IMR-90 (cell line): ENCODE results near the gene ARSB. TPM values are rescaled to one million over a fixed set of nuclear protein-coding genes. Genes with fewer than 3 reads are reported as not detected.

Source experiments
- ATAC-seq: fragments of 200-7000 bp; cut with Tn5 transposase; 2 replicates; pipeline ENCODE4 v1.9.1; 2020; ENCODE audit warnings: low read depth, mild to moderate bottlenecking, moderate library complexity
- BruUV-seq: library from RNA; stranded (reverse); fragments of 400-500 nt; replicated peaks from 2 replicates; lab custom pipeline; 2021; lab: Mats Ljungman, UMichigan
- CTCF ChIA-PET: fragments of 300-600 bp; formaldehyde crosslinking; extraction: SDS; loops from one replicate; lab custom pipeline; 2021; ENCODE audit warnings: antibody characterized with exemption; lab: Yijun Ruan, JAX
- POLR2A ChIA-PET: fragments of 300-600 bp; sonication (Branson Sonifier 250); formaldehyde crosslinking; loops from one replicate; lab custom pipeline; 2022; ENCODE audit warnings: antibody characterized with exemption; ENCODE audit not compliant: unreplicated experiment; lab: Charles Lee
- DNase-seq: peaks from one replicate; pipeline ENCODE4 v3.0.0; 2013
- H2AFZ ChIP-seq: replicated peaks from 2 replicates; pipeline ENCODE3; 2013; ENCODE audit warnings: low read length, mild to moderate bottlenecking; ENCODE audit not compliant: poor library complexity
- H2AK5ac ChIP-seq: 2 replicates; pipeline ENCODE4 v1.6.1; 2013; ENCODE audit warnings: low read depth, low read length, inconsistent platforms
- H2AK9ac ChIP-seq: replicated peaks from 2 replicates; pipeline ENCODE3; 2013; ENCODE audit warnings: mild to moderate bottlenecking, low read depth, low read length, moderate library complexity; ENCODE audit not compliant: poor library complexity
- H2BK120ac ChIP-seq: 2 replicates; pipeline ENCODE4 v1.6.1; 2013; ENCODE audit warnings: low read depth, low read length, inconsistent platforms
- H2BK15ac ChIP-seq: 3 replicates; pipeline ENCODE4 v1.6.1; 2013; ENCODE audit warnings: low read depth, low read length, inconsistent platforms
- H2BK20ac ChIP-seq: 2 replicates; pipeline ENCODE4 v1.6.1; 2013; ENCODE audit warnings: low read depth, mild to moderate bottlenecking, inconsistent platforms, low read length, moderate library complexity
- H2BK5ac ChIP-seq: 2 replicates; pipeline ENCODE4 v1.6.1; 2013; ENCODE audit warnings: mild to moderate bottlenecking, low read depth, low read length, inconsistent platforms; ENCODE audit not compliant: poor library complexity, severe bottlenecking
- H3K14ac ChIP-seq: replicated peaks from 2 replicates; pipeline ENCODE4 v1.6.1; 2013; ENCODE audit warnings: low read depth, low read length, inconsistent platforms
- H3K18ac ChIP-seq: 2 replicates; pipeline ENCODE4 v1.6.1; 2013; ENCODE audit warnings: low read depth, low read length, control low read depth
- H3K23ac ChIP-seq: 2 replicates; pipeline ENCODE4 v1.6.1; 2013; ENCODE audit warnings: low read depth, low read length, inconsistent platforms
- H3K27ac ChIP-seq: 2 replicates; pipeline ENCODE4 v1.5.1; 2013; ENCODE audit warnings: mild to moderate bottlenecking, control low read depth, low read length; ENCODE audit not compliant: insufficient read depth
- H3K27me3 ChIP-seq: 2 replicates; pipeline ENCODE4 v1.6.1; 2013; ENCODE audit warnings: low read length; ENCODE audit not compliant: control insufficient read depth, insufficient read depth
- H3K36me3 ChIP-seq: 2 replicates; pipeline ENCODE4 v1.6.1; 2013; ENCODE audit warnings: low read length, mixed read lengths; ENCODE audit not compliant: control insufficient read depth, insufficient read depth
- H3K4ac ChIP-seq: 2 replicates; pipeline ENCODE4 v1.6.1; 2013; ENCODE audit warnings: low read depth, low read length, inconsistent platforms
- H3K4me1 ChIP-seq: 2 replicates; pipeline ENCODE4 v1.6.1; 2013; ENCODE audit warnings: low read length, mixed read lengths; ENCODE audit not compliant: control insufficient read depth, insufficient read depth
- H3K4me2 ChIP-seq: 2 replicates; pipeline ENCODE4 v1.6.1; 2013; ENCODE audit warnings: low read depth, mild to moderate bottlenecking, control low read depth, low read length, moderate library complexity
- H3K4me3 ChIP-seq: 2 replicates; pipeline ENCODE4 v1.5.1; 2013; ENCODE audit warnings: low read depth, mild to moderate bottlenecking, control low read depth, low read length, moderate library complexity; ENCODE audit not compliant: insufficient read depth
- H3K56ac ChIP-seq: 2 replicates; pipeline ENCODE4 v1.6.1; 2013; ENCODE audit warnings: low read length, inconsistent platforms; ENCODE audit not compliant: insufficient read depth; ENCODE audit errors: extremely low read depth
- H3K79me1 ChIP-seq, 2 experiments: 2 replicates each; pipeline ENCODE4 v1.6.1; 2013; ENCODE audit warnings: low read length in 2 of 2, inconsistent platforms in 1 of 2, low read depth in 1 of 2
- H3K9ac ChIP-seq: 2 replicates; pipeline ENCODE4 v1.6.1; 2013; ENCODE audit warnings: low read depth, low read length, control low read depth
- H3K9me1 ChIP-seq: 2 replicates; pipeline ENCODE4 v1.6.1; 2013; ENCODE audit warnings: low read length, inconsistent platforms; ENCODE audit not compliant: insufficient read depth
- H3K9me3 ChIP-seq: 2 replicates; pipeline ENCODE4 v1.6.1; 2013; ENCODE audit warnings: low read length; ENCODE audit not compliant: control insufficient read depth, insufficient read depth
- H4K20me1 ChIP-seq: 2 replicates; pipeline ENCODE4 v1.6.1; 2013; ENCODE audit warnings: low read length, inconsistent platforms; ENCODE audit not compliant: insufficient read depth
- H4K5ac ChIP-seq: 2 replicates; pipeline ENCODE4 v1.6.1; 2013; ENCODE audit warnings: mild to moderate bottlenecking, low read depth, low read length, control low read depth
- H4K8ac ChIP-seq, 2 experiments: 2 replicates each; pipeline ENCODE4 v1.6.1; 2013; ENCODE audit warnings: low read depth in 2 of 2, low read length in 2 of 2, control low read depth in 1 of 2, inconsistent platforms in 1 of 2
- H4K91ac ChIP-seq: 2 replicates; pipeline ENCODE4 v1.6.1; 2013; ENCODE audit warnings: low read depth, low read length, inconsistent platforms; ENCODE audit not compliant: insufficient read depth
- BHLHE40 ChIP-seq: fragments of 150-350 bp; IDR thresholded peaks from 2 replicates; pipeline ENCODE4 v1.6.1; 2016; ENCODE audit warnings: mild to moderate bottlenecking, low read depth, low read length
- CEBPB ChIP-seq: IDR thresholded peaks from 2 replicates; pipeline ENCODE4 v1.6.1; 2012; ENCODE audit warnings: low read depth, low read length, improper control_type of control experiment
- CHD1 ChIP-seq: IDR thresholded peaks from 2 replicates; pipeline ENCODE4 v1.6.1; 2012; ENCODE audit warnings: low read depth, low read length, improper control_type of control experiment
- FOS ChIP-seq: fragments of 150-350 bp; IDR thresholded peaks from 2 replicates; pipeline ENCODE4 v1.6.1; 2016; ENCODE audit warnings: low read depth, low read length
- MAFK ChIP-seq: IDR thresholded peaks from 2 replicates; pipeline ENCODE4 v1.6.1; 2012; ENCODE audit warnings: low read depth, low read length, improper control_type of control experiment
- MAZ ChIP-seq: IDR thresholded peaks from 2 replicates; pipeline ENCODE4 v1.6.1; 2012; ENCODE audit warnings: low read depth, mild to moderate bottlenecking, low read length, improper control_type of control experiment, moderate library complexity, borderline replicate concordance
- MXI1 ChIP-seq: IDR thresholded peaks from 2 replicates; pipeline ENCODE4 v1.6.1; 2012; ENCODE audit warnings: low read depth, mild to moderate bottlenecking, low read length, moderate library complexity, borderline replicate concordance
- NFE2L2 ChIP-seq: fragments of 150-350 bp; IDR thresholded peaks from 2 replicates; pipeline ENCODE4 v1.6.1; 2016; ENCODE audit warnings: low read depth, mild to moderate bottlenecking, low read length
- POLR2A ChIP-seq: IDR thresholded peaks from 2 replicates; pipeline ENCODE4 v1.6.1; 2012; ENCODE audit warnings: mild to moderate bottlenecking, low read depth, low read length
- RAD21 ChIP-seq: IDR thresholded peaks from 2 replicates; pipeline ENCODE4 v1.6.1; 2012; ENCODE audit warnings: low read length, improper control_type of control experiment
- RCOR1 ChIP-seq: IDR thresholded peaks from 2 replicates; pipeline ENCODE4 v1.6.1; 2012; ENCODE audit warnings: mild to moderate bottlenecking, low read length, improper control_type of control experiment; ENCODE audit not compliant: insufficient replicate concordance
- RFX5 ChIP-seq: IDR thresholded peaks from 2 replicates; pipeline ENCODE4 v1.8.0; 2012; ENCODE audit warnings: low read depth, mild to moderate bottlenecking, low read length, moderate library complexity
- SMC3 ChIP-seq: fragments of 150-350 bp; IDR thresholded peaks from 2 replicates; pipeline ENCODE4 v1.6.1; 2016; ENCODE audit warnings: low read depth, mild to moderate bottlenecking, antibody characterized with exemption, low read length, moderate library complexity
- WGBS, 2 experiments: methylation state at CpG; one replicate each; pipeline versions ENCODE4 v1.1.5 to v1.1.7; 2013; ENCODE audit warnings: missing lambda C conversion rate in 2 of 2; ENCODE audit not compliant: insufficient read length in 1 of 2; ENCODE audit errors: extremely low coverage in 2 of 2; 5-methylcytosine and 5-hydroxymethylcytosine counted together
- dilution Hi-C: fragments of 300-500 bp; cut with HindIII; formaldehyde crosslinking; loops from one replicate; pipeline ENCODE4 v1.14.3; 2018; ENCODE audit warnings: low sequenced_read_pairs; ENCODE audit not compliant: unreplicated experiment
- in situ Hi-C: fragments of 300-500 bp; cut with MboI; formaldehyde crosslinking; loops from 3 replicates; pipeline ENCODE4 v1.14.3; 2019; ENCODE audit warnings: low sequenced_read_pairs, inconsistent platforms, mixed read lengths
- intact Hi-C: fragments of 100-400 bp; cut with micrococcal nuclease; formaldehyde crosslinking; loops from 2 replicates; pipeline ENCODE4 v1.10.0; 2022
- polyA plus RNA-seq, 3 experiments: library from polyadenylated mRNA; depleted of rRNA; stranded (reverse); fragments of >200 nt; gene quantifications; 2 replicates each; pipeline ENCODE4 v1.2.3, GENCODE V29; 2012; ENCODE audit warnings: low replicate concordance in 1 of 3
- total RNA-seq: library from RNA; depleted of rRNA; stranded (reverse); fragments of >200 nt; gene quantifications from 2 replicates; pipeline ENCODE4 v1.2.3, GENCODE V29; 2012
- TF ChIP-seq, protein P1 (sequence below): fragments of 150-350 bp; IDR thresholded peaks from 2 replicates; pipeline ENCODE4 v1.6.1; 2017; ENCODE audit warnings: mild to moderate bottlenecking, antibody characterized with exemption, low read length, low read depth
- TF ChIP-seq, protein P2 (sequence below): conservative IDR thresholded peaks from 2 replicates; pipeline ENCODE4 v1.5.1; 2012; ENCODE audit warnings: mild to moderate bottlenecking, low read depth, low read length, improper control_type of control experiment
- TF ChIP-seq, protein P3 (sequence below): fragments of 150-350 bp; IDR thresholded peaks from 2 replicates; pipeline ENCODE4 v1.6.1; 2016; ENCODE audit warnings: low read depth, mild to moderate bottlenecking, low read length, moderate library complexity, borderline replicate concordance

Gene ARSB
- total and polyA plus RNA-seq, 2 of the 4 experiments (the other 2 are of a cell fraction): 16.0 to 16.3 TPM

DNA sequence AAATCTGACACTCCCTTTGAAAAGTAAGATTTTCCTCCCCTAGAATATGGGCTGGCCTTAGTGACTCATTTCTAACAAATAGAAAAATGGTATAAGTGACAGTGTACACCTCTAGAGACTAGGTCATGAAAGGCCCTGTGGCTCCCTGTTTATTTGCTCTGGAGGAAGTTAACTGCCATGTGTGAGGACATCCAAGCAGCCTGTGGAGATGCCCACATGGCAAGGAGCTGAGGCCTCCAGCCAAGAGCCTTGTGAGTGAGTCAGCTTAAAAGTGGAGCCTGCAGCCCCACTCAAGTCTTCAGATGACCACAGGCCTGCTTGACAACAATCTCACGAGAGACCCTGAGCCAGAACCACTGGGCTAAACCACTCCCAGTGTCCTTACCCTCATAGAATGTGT is 208.5 kb downstream of the ARSB start:
- no peaks in the 10 kb centered on the region for H3K27me3 ChIP-seq
- H3K23ac ChIP-seq: no peak overlapping the region
- H4K5ac ChIP-seq: no peak overlapping the region
- intact Hi-C loops (no loop called here), in situ Hi-C loops (no loop called here), dilution Hi-C loops (no loop called here)
- no peak overlapping the region for H2BK15ac ChIP-seq
- H2BK120ac ChIP-seq: no peak overlapping the region
- no peak overlapping the region for H3K27ac ChIP-seq
- ChIA-PET CTCF (interaction anchor here (0.6 to 1.5 kb wide), 2 partner anchors 128 to 189 kb away, joined by 3 read pairs; partner anchors contain the start of gene LHFPL2), POLR2A (no interaction called here)
- peaks cover 23% of the 10 kb centered on the region for H3K4me1 ChIP-seq
- H3K18ac ChIP-seq: no peak overlapping the region
- H3K14ac ChIP-seq: no peak overlapping the region
- no peak overlapping the region for H3K56ac ChIP-seq
- no peaks in the 10 kb centered on the region for H4K20me1 ChIP-seq
- H3K9me1 ChIP-seq: peaks cover 22% of the 10 kb centered on the region
- no peak overlapping the region for H2AK9ac ChIP-seq
- H2BK5ac ChIP-seq: no peak overlapping the region
- no peak overlapping the region for H3K4me3 ChIP-seq
- no peak for TF ChIP-seq NFE2L2
- no peak for TF ChIP-seq RAD21
- no peak for TF ChIP-seq RFX5
- no peak for TF ChIP-seq MAFK
- TF ChIP-seq, protein P1, sequence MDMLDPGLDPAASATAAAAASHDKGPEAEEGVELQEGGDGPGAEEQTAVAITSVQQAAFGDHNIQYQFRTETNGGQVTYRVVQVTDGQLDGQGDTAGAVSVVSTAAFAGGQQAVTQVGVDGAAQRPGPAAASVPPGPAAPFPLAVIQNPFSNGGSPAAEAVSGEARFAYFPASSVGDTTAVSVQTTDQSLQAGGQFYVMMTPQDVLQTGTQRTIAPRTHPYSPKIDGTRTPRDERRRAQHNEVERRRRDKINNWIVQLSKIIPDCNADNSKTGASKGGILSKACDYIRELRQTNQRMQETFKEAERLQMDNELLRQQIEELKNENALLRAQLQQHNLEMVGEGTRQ: no peak
- TF ChIP-seq POLR2A: no peak
- no peak for TF ChIP-seq BHLHE40
- TF ChIP-seq, protein P2, sequence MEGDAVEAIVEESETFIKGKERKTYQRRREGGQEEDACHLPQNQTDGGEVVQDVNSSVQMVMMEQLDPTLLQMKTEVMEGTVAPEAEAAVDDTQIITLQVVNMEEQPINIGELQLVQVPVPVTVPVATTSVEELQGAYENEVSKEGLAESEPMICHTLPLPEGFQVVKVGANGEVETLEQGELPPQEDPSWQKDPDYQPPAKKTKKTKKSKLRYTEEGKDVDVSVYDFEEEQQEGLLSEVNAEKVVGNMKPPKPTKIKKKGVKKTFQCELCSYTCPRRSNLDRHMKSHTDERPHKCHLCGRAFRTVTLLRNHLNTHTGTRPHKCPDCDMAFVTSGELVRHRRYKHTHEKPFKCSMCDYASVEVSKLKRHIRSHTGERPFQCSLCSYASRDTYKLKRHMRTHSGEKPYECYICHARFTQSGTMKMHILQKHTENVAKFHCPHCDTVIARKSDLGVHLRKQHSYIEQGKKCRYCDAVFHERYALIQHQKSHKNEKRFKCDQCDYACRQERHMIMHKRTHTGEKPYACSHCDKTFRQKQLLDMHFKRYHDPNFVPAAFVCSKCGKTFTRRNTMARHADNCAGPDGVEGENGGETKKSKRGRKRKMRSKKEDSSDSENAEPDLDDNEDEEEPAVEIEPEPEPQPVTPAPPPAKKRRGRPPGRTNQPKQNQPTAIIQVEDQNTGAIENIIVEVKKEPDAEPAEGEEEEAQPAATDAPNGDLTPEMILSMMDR: no peak
- TF ChIP-seq MAZ: no peak
- TF ChIP-seq CHD1: no peak
- TF ChIP-seq SMC3: no peak
- no peak for TF ChIP-seq CEBPB
- TF ChIP-seq MXI1: no peak
- no peak for TF ChIP-seq RCOR1
- TF ChIP-seq FOS: no peak
- TF ChIP-seq, protein P3, sequence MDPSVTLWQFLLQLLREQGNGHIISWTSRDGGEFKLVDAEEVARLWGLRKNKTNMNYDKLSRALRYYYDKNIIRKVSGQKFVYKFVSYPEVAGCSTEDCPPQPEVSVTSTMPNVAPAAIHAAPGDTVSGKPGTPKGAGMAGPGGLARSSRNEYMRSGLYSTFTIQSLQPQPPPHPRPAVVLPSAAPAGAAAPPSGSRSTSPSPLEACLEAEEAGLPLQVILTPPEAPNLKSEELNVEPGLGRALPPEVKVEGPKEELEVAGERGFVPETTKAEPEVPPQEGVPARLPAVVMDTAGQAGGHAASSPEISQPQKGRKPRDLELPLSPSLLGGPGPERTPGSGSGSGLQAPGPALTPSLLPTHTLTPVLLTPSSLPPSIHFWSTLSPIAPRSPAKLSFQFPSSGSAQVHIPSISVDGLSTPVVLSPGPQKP: no peak
- peaks cover 3% of the 10 kb centered on the region; the same call in 1 of the 2 replicates for H3K9me3 ChIP-seq
- no peak overlapping the region for H2AK5ac ChIP-seq
- H2AFZ ChIP-seq: no peak overlapping the region
- no peak overlapping the region for H3K4me2 ChIP-seq
- no peaks in the 10 kb centered on the region for H3K79me1 ChIP-seq
- no peak overlapping the region for H4K91ac ChIP-seq
- H3K9ac ChIP-seq: no peak overlapping the region
- WGBS, 2 experiments: no CpG with 5 or more reads among the region's 1 CpG
- H4K8ac ChIP-seq: no peak overlapping the region
- no TSS peak for BruUV-seq
- ATAC-seq (no peak), DNase-seq (no peak)
- H3K36me3 ChIP-seq: no peaks in the 10 kb centered on the region
- no peak overlapping the region for H2BK20ac ChIP-seq
- peak overlapping the region; percentile 36; the same call in 1 of the 2 replicates for H3K4ac ChIP-seq
